Tongue (tissue), 1 donor: ENCODE measurements around the gene PI4K2A. TPM values are rescaled to one million over a fixed set of nuclear protein-coding genes. Genes with fewer than 3 reads are reported as not detected.

Experiments
- total RNA-seq: library from RNA; depleted of rRNA; stranded (reverse); fragments of >200 nt; gene quantifications from one replicate; pipeline ENCODE4 v1.2.3, GENCODE V29; 2014

The PI4K2A gene
- total RNA-seq, 1 donor from 2014 or later: 8.2 TPM

Other genes starting within 250 kb of the PI4K2A start
- 18.6 TPM for gene RRP12, start 239.3 kb upstream of the PI4K2A start, total RNA-seq
- gene PGAM1, start 214.5 kb upstream of the PI4K2A start, total RNA-seq: 114 TPM
- gene EXOSC1, start 194.7 kb upstream of the PI4K2A start, total RNA-seq: 22.5 TPM
- gene ZDHHC16, start 194.5 kb upstream of the PI4K2A start, total RNA-seq: 35.9 TPM
- gene MMS19, start 142.2 kb upstream of the PI4K2A start, total RNA-seq: 127 TPM
- gene UBTD1, start 141.7 kb upstream of the PI4K2A start, total RNA-seq: 25.1 TPM
- gene ANKRD2, start 67.9 kb upstream of the PI4K2A start, total RNA-seq: 29.7 TPM
- 7.3 TPM for gene HOGA1, start 56.3 kb upstream of the PI4K2A start, total RNA-seq
- gene C10orf62, start 51.0 kb upstream of the PI4K2A start, total RNA-seq: 0.82 TPM
- gene MORN4, start 7.2 kb upstream of the PI4K2A start, total RNA-seq: 5.6 TPM
- gene AVPI1, start 46.6 kb downstream of the PI4K2A start, total RNA-seq: 12.6 TPM
- gene MARVELD1, start 73.1 kb downstream of the PI4K2A start, total RNA-seq: 24.8 TPM
- 18.1 TPM for gene ZFYVE27, start 96.5 kb downstream of the PI4K2A start, total RNA-seq
- 6.9 TPM for gene SFRP5, start 131.3 kb downstream of the PI4K2A start, total RNA-seq
- 0.10 TPM for gene GOLGA7B, start 209.2 kb downstream of the PI4K2A start, total RNA-seq